AG10803 (cell line): Measurements from ENCODE around the gene AXIN2.

Source experiments
- DNase-seq: peaks from one replicate; pipeline ENCODE4 v3.0.0; 2010; ENCODE audit warnings: low read depth
- H3K4me3 ChIP-seq: 2 replicates; pipeline ENCODE4 v1.5.1; 2011; ENCODE audit warnings: mild to moderate bottlenecking, low read length, control low read depth
- TF ChIP-seq, protein P1 (sequence below): conservative IDR thresholded peaks from 2 replicates; pipeline ENCODE4 v1.5.1; 2011; ENCODE audit warnings: mild to moderate bottlenecking, low read length, control low read depth, inconsistent platforms

Gene AXIN2

DNA sequence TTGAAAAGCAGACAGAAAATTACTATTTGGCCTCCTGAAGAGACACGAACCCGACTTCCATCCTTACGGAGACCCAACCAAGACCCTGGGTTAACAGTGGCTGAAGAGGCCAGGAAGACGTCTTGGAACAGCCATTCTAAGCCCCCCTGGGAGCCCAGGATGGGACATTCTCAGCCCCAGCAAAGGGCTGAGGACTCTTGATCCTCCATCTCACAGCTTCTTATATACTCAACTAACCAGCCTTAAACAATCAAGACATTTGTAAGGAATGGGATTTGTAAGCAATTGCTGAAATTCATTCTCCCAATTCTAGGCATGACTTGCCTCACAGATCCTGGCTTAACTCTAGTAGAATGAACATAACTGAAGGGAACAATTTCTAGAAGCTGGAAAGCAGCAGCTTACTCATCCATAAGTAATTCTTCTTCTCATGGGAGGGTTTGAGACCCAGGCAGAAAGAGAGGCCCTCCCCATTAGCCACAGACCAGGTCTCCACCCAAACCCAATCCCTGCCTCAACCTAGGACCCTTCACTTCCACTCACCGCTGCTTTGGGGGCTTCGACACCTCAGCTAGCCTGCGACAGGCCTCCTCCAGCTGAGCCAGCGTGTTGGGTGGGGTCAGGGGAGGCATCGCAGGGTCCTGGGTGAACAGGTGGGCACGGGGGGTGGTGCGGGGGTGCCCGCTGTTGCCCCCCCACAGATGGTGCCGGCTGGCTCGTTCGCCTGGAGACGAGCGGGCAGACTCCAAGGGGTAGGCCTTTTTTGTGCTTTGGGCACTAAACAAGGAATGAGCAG lies 25.5 kb downstream of the AXIN2 start:
- peak overlapping the region; percentile 27 for H3K4me3 ChIP-seq
- peak; percentile 62 for DNase-seq
- TF ChIP-seq, protein P1, sequence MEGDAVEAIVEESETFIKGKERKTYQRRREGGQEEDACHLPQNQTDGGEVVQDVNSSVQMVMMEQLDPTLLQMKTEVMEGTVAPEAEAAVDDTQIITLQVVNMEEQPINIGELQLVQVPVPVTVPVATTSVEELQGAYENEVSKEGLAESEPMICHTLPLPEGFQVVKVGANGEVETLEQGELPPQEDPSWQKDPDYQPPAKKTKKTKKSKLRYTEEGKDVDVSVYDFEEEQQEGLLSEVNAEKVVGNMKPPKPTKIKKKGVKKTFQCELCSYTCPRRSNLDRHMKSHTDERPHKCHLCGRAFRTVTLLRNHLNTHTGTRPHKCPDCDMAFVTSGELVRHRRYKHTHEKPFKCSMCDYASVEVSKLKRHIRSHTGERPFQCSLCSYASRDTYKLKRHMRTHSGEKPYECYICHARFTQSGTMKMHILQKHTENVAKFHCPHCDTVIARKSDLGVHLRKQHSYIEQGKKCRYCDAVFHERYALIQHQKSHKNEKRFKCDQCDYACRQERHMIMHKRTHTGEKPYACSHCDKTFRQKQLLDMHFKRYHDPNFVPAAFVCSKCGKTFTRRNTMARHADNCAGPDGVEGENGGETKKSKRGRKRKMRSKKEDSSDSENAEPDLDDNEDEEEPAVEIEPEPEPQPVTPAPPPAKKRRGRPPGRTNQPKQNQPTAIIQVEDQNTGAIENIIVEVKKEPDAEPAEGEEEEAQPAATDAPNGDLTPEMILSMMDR: no peak

DNA sequence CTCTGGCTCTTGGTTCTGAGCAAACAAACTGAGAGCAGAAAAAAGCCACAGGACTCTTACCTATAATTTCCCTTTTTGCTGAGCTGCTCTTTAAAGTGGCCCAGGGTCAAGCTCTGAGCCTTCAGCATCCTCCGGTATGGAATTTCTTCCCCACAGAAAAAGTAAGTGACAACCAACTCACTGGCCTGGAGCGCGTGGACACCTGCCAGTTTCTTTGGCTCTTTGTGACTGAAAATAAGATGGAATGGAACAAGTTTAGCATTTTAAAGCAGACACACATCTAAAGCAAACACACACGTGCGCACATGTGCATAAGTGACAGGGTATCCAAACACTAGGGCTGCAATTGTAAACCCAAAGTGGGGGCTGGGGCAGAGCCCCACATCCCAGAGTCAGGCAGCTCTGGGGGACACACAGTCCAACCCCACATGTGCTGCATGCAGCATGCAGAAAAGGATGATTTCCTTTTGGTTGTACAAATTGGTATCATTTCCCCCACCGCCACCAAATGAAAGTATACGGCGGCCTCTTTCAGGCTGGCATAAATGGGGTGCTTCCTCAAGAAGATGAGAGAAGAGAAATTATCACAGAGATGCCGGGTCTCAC lies 27.5 kb downstream of the AXIN2 start:
- H3K4me3 ChIP-seq: no peak overlapping the region
- TF ChIP-seq, protein P1: no peak
- DNase-seq: no peak

DNA sequence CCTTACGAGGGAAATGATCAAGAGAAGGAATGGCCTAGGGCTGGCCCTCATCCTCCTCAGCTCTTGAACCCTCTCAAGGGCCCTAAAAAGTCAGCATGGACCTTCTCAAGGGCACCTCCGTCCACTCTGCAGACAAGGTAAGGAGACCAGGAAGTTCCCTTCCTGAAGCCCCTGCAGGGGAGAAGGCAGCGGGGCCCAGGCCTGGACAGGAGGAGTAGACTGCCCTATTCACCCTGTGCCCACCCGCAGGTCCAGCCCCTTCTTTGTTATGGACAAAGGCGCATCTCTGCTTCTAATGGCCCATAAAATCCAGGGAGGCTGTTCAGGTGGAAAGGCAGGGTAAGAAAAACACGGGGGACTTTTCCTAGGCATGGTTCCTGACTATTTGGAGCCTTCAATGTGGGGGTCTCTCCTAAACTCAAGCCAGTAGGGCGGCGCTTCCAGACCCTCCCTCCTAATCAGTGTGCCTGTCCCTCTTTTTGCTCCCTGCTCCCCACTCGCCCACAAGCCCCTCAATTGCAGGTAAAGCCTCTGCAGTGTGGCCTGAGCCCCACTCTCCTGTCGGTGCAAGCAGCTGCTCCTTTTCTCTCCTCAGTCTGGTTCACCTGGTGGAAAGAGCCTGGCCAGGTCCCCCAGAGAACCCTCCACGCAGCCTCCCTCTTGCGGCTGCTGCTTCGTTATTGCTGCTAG lies 28.2 kb downstream of the AXIN2 start:
- DNase-seq: no peak
- H3K4me3 ChIP-seq: no peak overlapping the region
- TF ChIP-seq, protein P1: no peak

DNA sequence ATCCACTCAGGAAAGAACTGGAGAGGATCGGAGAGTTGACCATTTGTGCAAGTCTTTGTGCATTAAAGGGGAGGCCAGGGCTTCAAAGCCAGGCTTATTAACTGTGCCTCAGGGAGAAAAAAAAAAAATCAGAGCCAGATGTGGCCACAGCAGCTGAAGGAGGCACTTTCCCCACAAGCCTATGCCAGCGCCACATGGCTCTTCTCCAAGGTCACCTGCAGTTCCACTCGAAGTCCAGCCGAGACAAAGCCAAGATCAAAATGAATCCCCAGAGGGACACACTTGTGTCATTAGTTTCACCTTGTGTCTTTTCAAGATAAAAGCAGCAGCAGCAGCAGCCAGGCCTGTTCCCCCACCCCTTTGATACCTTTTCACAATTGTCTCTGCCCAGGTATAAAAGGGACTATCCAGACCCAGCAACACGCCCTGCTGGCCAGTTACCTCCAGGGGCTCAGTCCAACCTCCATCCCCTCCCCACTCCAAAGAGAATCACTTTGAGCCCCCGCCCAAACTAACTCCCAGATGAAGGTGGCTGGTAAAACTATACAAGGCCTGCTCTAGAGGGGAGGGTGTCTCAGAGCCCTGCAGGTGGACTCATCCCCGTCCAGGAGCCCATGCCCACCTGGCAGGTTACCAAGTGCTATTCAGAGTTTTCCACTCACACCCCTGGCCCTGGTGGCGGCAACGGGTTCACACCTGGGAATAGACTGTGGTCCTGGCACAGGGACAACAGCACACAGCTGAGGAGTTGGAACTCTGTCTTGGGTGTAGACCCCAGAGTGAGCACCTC lies 29.2 kb downstream of the AXIN2 start:
- DNase-seq: peak; percentile 45
- H3K4me3 ChIP-seq: no peak overlapping the region
- TF ChIP-seq, protein P1: no peak

DNA sequence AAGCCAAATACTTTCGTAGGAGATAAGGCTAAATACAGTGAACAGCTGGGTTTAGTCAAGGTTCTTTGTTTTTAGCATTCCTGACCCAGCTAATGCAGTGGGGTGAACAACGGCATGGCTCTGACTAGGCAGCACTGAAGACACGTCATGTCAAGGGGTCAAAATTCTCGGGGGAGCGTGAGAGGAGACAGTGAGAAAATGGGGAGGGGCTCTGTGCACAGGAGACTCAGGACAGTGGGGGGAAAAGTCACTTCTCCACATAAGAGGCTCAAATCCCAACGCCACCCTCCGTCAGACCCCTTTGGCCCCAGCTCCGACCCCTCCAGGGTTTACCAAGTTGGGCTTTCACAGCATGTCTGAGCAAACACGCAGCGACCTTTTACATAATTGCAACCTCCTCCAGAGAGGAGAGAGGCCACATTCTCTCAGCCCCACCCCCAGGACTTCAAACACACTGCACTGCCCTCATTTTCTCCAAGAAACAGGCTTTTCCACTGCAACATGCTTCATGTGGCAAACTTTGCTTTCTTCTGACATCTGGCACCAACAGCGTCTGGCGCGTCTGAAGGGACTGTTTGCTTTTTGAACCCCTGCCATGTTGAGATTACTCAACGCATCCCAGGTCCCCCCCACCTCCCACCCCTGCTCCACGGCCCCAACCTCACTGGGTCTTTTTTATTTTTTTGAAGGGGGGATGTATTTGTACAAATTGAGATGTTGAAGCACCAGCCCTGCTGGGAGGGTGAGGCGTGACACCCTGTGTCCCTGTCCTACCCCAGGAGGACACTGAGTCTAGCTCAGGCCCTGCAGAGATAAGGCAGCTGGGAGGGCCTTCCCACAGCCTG lies 30.0 kb downstream of the AXIN2 start:
- no peak overlapping the region for H3K4me3 ChIP-seq
- DNase-seq: peak; percentile 76
- TF ChIP-seq, protein P1: peak; percentile 52
